GM23248 (cell line): ENCODE results near the gene DIP2C.

Experiments
- EZH2 ChIP-seq: fragments of 200-600 bp; sonication (generic); IDR thresholded peaks from 2 replicates; pipeline ENCODE4 v1.6.1; 2018; ENCODE audit warnings: antibody characterized with exemption, mild to moderate bottlenecking; ENCODE audit not compliant: insufficient read depth, poor library complexity, severe bottlenecking
- EZH2phosphoT487 ChIP-seq: fragments of 200-600 bp; sonication (generic); IDR thresholded peaks from 2 replicates; pipeline ENCODE4 v1.6.1; 2018; ENCODE audit warnings: antibody characterized with exemption, moderate library complexity, mild to moderate bottlenecking, low read depth; ENCODE audit not compliant: insufficient read depth

DNA sequence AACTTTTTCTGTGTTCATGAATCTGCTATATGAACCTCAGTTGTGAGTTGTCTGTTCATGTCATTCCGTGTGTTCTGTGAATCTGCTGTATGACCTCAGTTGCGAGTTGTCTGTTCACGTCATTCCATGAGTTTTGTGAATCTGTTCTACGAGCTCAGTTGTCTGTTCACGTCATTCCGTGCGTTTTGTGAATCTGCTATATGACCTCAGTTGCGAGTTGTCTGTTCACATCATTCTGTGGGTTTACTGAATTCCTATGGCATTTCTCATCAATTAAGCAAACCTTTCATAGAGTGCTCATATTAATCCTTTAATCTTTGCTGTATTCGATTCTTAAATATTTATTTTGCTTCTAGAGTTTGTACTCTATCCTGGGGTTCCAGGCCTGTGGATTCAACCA lies 150.6 kb downstream of the DIP2C start:
- TF ChIP-seq EZH2phosphoT487: no peak
- no peak for TF ChIP-seq EZH2
